HG03135 (cell line): ENCODE results near the gene PCDHGB2.
"Not testable (repeated sequence)": the region's sequence is repeated elsewhere in the genome, so short reads cannot be mapped to it uniquely, and the experiment has no call there.

Experiments
- ATAC-seq: cut with Tn5 transposase; IDR thresholded peaks from one replicate; pipeline ENCODE4 v1.9.1; 2021; ENCODE audit warnings: mild to moderate bottlenecking, moderate library complexity; ENCODE audit not compliant: unreplicated experiment

The PCDHGB2 gene

DNA sequence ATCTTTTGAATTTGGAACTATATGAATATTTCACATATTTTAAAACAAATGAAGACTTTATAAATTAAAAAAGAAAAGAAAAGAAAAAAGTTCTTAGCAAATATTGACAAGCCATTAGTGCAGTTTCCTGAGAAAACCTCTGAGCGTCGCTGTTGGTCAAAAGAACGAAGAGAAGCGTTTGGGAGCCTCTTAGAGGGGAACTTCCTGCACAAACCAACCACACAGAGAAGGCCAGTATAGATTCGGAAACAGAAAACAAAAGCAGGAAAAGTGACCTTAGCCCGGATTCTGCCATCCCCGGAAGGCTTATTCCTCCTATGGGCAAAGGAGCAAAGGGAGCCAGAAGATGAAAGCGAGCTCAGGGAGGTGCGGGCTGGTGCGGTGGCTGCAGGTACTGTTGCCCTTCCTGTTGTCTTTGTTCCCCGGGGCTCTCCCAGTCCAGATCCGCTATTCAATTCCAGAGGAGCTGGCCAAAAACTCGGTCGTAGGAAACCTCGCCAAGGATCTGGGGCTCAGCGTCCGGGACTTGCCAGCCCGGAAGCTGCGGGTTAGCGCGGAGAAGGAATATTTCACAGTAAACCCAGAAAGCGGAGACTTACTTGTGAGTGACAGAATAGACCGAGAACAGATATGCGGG is at the start of gene PCDHGB2:
TSS of gene PCDHGB2 (plus strand) at position 205 of the 637 bp plus-strand sequence. CDS start at position 347, 142 bp downstream.
- ATAC-seq: no peak

DNA sequence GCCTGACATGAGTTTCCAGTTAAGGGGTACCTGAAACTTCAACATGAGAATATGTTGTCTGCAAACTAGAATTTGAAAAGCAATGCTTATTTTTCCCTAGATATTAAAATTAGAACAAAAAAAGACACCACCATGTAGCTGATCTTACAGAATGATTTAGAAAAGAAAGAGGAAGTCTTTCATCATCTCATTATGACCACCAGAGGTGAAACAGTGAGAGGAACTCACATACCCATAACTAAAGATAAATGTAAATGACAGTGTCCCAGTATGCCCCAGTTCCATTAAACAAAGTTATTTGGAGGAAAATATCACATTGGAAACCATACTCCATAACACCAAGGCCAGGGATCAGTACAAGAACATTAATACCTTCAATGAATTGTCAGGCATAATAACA is 46.1 kb upstream of the PCDHGB2 start:
- ATAC-seq: no peak

DNA sequence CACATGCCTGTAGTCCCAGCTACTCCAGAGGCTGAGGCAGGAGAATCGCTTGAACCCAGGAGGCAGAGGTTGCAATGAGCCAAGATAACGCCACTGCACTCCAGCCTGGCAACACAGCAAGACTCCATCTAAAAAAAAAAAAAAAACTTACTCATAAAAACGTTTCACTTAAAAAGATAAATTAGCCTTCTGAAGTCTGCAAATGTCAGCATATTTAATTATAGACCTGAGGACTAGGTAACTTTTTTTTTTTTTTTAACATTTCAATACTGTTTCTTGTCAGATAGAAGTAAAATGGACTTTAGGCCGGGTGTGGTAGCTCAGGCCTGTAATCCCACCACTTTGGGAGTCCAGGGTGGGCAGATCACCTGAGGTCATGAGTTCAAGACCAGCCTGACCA is 42.8 kb upstream of the PCDHGB2 start:
- not testable (repeated sequence) for ATAC-seq

DNA sequence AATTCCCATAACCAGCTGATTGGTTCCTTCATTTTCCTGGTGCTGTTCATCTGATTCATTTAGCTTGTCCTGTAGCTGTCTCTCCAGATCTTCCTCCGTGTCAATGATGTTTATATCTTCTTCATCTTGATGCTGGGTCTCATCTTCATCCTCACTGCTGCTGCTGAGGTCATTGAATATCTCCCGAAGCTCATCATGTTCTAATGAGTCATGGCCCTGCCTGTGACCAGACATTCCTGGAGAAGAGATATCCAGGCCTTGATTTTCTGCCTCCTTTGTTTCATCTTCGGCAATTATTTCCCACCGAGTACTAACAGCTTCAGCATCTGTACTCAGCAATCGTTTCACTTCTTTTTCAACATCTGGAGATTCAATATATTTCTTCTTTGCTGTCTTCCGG is 40.6 kb upstream of the PCDHGB2 start:
- no peak for ATAC-seq

DNA sequence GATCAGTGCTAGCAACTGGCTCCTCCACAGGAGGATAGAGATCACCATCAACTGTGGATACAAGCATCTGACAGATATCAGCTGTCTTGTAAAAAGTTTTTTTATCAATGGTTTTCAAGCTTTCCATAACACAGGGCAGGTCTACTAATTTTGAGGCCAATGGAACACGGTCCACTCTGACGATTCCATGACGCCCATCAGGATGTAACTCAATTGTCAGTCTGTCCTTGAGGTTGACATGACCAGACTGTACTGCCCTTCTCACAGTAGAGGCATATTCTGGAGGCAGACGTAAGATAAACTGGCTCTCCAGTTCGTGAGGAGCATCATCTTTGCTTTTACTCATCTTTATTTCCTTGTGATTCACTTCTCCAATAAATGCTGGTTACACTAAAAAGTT is 40.1 kb upstream of the PCDHGB2 start:
- no peak for ATAC-seq

DNA sequence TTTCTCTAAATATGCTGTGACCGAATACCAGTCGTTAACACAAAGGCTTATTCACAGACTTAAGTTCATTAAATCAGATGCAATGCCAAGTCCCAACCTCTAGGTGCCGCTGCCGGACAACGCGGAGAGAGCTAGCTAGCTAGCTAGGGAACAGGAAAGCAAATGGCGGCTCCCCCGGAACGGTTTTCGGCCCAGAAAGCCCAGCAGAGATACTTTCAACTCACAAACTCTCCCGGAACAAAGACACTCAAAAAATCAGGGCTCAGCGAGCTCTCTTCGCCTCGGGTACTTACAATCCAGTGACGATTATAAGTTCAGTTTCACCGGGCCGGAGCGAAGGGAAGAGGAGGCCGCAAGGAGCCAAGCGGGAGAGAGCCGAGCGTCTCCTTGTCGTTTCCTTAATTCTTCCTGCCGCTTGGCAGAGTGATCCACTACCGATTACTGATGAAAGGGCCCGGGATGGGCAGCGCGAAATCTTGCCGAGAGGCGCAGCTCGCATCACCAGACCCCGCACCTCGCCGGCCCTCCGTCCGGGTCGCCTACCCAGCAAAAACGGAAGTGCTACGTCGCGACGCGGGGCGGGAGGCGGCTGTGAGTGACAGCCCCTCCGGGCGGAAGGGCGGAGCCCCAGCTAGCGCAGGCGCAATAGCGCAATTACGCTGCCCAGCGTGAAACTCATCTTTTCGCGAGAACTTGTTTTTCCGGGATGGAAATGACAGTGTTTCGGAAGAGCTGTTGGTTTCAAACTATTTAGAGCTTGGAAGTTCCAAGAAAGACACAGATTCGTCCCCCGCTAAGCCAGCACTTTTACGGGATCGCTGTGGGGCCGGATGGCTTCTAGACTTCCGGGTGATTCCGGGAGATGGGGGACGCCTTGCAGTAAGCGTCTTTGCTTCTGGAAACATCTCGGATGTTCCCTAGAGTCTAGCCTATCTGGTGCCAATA is 39.3 kb upstream of the PCDHGB2 start, which contains the start of gene TAF7:
TSS of gene TAF7 (minus strand) at position 560 of the 945 bp plus-strand sequence. CDS start 740 bp downstream, outside the sequence.
- peak; percentile 98 for ATAC-seq

DNA sequence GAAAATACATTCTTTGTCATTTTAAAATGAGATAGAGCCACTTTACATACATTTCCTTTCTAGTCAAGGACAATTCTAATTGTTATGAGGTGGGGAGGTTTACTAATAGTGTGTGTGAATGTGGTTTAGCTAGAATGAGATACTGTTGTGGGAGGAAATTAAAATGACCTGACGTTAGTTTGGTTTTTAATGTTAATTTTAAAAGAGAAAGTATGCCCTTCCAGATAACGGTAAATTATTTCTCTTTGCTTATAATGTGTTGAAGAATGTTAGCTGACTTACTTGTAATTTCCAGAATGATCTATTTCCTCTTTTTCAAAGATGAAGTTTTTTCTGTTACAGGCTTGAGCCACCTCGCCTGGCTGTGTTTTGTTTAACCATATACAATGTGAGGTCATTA is 37.5 kb upstream of the PCDHGB2 start:
- no peak for ATAC-seq

DNA sequence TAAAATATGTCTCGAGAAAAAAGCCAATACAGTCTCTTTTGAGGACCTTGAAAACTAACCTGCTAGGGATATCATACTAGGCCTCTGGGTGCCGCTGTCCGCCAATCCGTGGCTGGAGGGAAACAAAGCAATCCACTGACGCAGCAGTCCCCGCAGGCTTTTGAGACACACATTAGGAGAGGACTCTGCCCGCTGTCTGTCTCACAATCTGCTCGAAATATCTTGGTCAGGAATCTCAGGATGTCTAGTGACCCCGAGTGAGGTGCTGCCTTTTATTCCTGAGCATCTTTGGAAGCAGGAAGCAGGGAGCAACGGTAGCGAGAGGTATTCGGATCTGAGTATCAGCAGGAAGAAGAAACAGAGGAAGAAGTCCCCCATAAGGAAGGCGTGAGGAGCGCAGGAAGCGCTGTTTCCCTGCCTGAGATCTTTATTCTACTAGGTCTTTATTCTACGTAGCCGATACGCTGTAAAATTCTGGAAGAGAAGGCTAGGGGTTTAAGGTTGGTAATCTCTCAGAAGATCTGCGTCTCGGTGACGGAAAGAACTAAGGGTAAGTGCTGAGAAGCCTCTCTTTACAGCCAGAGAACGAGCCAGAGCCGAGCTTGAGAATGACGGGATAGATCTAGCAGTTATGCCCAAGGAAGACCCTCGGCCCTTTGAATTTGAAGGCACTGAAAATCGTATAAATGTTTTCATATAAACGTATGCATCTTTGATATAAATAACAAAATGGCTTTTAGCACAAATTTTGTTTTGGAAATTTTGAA is 33.5 kb upstream of the PCDHGB2 start:
- peak; percentile 86 for ATAC-seq

DNA sequence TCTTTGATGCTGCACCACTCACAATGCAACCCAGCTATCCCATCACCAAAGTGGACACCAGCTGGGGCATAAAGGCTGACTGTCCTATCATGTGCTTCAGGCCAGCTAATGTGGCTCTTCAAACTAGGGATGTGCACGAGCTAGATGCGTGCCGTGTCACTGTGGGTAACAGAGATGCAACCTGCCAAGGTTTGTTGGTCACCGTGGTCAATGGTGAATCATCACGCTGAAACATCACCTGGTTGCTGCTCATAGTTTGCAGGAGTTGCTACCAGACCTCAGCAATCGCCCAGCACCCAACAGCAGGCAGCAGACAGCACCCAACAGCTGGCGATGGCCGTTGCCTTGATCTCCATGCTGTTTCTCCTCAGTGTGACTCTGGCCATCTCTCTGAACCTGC is 31.6 kb upstream of the PCDHGB2 start:
- ATAC-seq: no peak

DNA sequence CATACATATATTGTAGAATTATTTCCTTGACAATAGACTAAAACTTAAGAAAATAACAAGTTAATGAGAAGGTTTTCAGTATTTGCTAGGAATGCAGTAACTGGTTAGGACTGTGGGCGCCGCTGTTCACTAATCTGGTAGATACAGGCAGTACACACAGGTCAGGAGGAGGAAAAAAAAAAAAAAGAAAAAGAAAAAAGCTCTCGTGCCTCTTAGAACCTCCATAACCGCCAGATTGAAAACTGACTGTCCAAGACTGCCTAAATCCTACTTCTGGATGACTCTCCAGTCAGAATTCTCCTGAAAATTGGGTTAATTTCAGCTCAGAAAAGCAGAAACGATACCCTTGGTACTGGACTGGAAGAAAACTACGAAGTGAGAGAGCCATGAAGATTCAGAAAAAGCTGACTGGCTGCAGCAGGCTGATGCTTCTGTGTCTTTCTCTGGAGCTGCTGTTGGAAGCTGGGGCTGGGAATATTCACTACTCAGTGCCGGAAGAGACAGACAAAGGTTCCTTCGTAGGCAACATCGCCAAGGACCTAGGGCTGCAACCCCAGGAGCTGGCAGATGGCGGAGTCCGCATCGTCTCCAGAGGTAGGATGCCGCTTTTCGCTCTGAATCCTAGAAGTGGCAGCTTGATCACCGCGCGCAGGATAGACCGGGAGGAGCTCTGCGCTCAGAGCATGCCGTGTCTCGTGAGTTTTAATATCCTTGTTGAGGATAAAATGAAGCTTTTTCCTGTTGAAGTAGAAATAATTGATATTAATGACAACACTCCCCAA is 29.3 kb upstream of the PCDHGB2 start, which contains the start of gene PCDHGA1:
TSS of gene PCDHGA1 (plus strand) at position 216 of the 782 bp plus-strand sequence.
- ATAC-seq: no peak

DNA sequence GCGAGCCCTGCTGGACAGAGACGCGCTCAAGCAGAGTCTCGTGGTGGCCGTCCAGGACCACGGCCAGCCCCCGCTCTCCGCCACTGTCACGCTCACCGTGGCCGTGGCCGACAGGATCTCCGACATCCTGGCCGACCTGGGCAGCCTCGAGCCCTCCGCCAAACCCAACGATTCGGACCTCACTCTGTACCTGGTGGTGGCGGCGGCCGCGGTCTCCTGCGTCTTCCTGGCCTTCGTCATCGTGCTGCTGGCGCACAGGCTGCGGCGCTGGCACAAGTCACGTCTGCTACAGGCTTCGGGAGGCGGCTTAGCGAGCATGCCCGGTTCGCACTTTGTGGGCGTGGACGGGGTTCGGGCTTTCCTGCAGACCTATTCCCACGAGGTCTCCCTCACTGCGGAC is 27.2 kb upstream of the PCDHGB2 start:
- not testable (repeated sequence) for ATAC-seq

DNA sequence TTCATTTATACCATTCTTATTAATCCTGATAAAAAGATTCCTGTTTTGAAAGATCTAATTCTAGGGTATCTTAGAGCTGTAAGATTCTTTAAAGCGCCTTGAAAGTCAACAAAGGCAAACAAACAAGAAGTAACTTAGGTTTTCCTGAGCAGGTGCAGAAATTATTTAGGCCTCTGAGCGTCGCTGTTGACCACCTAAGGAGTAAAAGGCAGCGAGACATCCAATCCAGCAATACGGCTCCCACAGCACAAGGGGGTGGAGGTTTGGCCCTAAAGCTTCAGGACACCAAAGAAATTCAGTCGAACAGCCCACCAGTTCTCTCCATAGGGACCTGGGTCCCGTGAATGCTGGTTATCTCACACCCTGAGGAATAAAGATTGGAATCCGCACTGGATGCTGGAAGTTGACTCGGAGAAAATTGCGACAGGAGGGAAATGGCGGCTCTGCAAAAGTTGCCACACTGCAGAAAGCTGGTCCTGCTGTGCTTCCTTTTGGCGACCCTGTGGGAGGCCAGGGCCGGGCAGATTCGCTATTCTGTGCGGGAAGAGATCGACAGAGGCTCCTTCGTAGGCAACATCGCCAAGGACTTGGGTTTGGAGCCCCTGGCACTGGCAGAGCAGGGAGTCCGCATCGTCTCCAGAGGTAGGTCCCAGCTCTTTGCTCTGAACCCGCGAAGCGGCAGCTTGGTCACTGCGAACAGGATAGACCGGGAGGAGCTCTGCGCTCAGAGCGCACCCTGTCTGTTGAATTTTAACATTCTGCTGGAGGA is 21.1 kb upstream of the PCDHGB2 start, which contains the start of gene PCDHGA2:
TSS of gene PCDHGA2 (plus strand) at position 223 of the 769 bp plus-strand sequence.
- no peak for ATAC-seq

DNA sequence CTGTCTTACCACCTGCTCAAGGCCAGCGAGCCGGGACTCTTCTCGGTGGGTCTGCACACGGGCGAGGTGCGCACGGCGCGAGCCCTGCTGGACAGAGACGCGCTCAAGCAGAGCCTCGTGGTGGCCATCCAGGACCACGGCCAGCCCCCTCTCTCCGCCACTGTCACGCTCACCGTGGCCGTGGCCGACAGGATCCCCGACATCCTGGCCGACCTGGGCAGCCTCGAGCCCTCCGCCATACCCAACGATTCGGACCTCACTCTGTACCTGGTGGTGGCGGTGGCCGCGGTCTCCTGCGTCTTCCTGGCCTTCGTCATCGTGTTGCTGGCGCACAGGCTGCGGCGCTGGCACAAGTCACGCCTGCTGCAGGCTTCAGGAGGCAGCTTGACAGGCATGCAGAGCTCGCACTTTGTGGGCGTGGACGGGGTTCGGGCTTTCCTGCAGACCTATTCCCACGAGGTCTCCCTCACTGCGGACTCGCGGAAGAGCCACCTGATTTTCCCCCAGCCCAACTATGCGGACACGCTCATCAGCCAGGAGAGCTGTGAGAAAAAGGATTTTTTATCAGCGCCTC is 18.9 kb upstream of the PCDHGB2 start:
- ATAC-seq: not testable (repeated sequence)

DNA sequence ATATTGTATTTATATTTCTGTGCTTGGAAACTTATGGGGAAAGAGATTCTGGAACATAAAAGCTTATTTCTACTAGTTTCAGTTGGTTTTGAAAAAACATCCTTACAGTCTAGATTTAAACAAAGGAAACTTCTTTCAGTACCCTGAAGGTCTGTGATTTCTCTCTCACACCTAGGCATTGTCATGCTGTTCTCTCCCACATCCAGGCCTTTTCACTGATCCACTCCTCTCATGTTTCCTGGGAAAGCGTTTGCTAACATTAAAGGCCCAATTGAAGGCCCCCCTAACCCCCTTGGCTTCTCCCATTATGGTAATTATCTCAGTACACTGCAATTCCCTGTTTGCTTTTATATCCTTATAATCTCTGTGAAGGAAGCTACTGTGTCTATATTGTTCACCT is 17.0 kb upstream of the PCDHGB2 start:
- ATAC-seq: no peak

DNA sequence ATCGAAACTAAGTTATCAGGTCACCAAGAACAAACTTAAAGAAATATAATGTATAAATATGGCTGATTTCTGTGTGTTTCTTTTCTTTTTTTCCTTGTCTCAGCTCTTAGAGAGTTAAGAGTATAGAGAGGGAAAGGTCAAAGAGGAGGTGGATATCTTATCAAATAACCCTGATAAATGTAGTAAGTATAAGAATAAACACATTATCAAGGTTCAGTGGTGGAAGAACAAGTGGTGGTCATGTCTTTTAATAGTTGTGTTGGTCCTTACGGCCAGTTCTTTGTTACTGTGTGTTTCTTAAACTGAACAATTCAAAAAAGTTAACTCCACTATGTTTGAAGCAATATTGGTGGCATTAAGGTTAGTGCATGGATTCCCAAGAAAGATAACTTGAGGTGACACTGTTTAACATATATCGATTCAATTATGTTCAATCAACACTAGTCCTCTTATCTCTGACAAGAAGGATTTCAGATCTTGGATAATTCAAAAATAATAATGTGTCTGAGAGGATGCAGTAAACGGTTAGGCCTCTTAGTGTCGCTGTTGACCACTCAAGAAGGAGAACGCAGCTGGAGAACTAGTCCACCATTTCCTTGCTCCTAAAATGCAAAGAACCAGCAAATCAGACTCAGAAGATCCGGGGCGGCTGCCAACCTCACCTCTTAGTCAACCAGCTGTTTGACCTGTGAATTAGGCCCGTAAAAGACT is 16.4 kb upstream of the PCDHGB2 start, which contains the start of gene PCDHGA3:
TSS of gene PCDHGA3 (plus strand) at position 588 of the 711 bp plus-strand sequence. CDS start 205 bp downstream, outside the sequence.
- no peak for ATAC-seq

DNA sequence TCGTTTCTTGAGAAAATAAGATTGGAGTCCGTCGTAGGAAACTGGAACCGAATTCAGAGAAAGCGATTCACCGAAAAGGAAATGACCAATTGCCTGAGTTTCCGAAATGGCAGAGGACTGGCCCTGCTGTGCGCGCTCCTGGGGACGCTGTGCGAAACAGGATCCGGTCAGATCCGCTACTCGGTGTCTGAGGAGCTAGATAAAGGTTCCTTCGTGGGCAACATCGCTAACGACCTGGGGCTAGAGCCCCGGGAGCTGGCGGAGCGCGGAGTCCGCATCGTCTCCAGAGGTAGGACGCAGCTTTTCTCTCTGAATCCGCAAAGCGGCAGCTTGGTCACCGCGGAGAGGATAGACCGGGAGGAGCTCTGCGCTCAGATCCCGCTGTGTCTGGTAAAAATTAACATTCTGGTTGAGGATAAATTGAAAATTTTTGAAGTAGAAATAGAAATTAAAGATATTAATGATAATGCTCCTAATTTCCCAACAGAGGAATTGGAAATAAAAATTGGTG is 15.8 kb upstream of the PCDHGB2 start:
- ATAC-seq: no peak

DNA sequence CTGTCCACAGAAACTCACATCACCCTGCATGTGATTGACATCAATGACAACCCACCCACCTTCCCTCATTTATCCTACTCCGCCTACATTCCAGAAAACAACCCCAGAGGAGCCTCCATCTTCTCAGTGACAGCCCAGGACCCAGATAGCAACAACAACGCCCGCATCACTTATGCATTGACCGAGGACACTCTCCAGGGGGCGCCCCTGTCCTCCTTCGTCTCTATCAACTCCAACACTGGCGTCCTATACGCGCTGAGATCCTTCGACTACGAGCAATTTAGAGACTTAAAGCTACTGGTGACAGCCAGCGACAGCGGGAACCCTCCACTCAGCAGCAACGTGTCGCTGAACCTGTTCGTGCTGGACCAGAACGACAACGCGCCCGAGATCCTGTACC is 14.5 kb upstream of the PCDHGB2 start:
- no peak for ATAC-seq

DNA sequence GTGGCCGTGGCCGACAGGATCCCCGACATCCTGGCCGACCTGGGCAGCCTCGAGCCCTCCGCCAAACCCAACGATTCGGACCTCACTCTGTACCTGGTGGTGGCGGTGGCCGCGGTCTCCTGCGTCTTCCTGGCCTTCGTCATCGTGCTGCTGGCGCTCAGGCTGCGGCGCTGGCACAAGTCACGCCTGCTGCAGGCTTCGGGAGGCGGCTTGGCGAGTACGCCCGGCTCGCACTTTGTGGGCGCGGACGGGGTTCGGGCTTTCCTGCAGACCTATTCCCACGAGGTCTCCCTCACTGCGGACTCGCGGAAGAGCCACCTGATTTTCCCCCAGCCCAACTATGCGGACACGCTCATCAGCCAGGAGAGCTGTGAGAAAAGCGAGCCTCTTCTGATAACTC is 13.8 kb upstream of the PCDHGB2 start:
- not testable (repeated sequence) for ATAC-seq
